ENCODE measurements around the gene STXBP5L.
"Not testable (repeated sequence)": the region's sequence is repeated elsewhere in the genome, so short reads cannot be mapped to it uniquely, and the experiment has no call there.

Gene STXBP5L

DNA sequence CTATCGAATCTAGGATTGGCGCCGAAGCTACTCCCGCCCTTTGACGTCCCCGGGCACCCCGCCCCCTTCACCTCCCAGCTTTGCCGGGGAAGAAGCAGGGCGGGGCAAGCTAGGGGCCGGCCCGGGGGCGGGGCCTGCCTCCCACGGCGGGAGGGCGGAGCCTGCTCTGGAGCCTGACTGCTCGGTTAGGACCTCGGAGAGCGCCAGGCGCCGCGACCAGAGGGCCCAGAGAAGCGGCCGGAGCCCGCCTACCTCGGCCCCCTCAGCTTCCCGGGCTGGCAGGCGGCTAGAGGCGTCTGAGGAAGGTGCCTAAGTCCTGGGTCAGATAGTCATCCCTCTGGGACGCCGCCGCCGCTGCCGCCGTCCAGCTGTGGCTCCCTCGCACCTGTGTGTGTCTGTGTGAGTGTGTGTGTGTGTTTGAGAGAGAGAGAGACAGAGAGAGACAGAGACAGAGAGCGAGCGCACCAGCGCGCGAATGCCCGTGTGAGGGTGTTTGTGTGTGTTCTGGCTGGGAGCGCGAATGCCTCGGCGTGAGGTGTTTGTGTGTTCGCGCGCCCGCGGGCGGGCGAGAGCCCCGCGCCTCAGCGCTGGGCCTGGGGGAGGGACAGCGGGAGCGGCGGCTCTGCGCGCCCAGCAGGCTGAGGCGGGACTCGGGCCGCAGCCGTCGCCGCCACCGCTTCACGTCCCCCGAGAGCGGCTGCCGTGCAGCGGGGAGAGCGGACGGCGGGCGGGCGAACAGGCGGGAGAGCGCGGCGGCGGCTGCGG is at the start of gene STXBP5L:
STXBP5L (plus strand) TSS at position 176 of the 765 bp plus-strand sequence. CDS start 1,374 bp downstream, outside the sequence.
- DNase-seq = no peak

GRCh38 chr3:120858521-120858920 is 49.5 kb upstream of the STXBP5L start:
- DNase-seq = no peak

DNA sequence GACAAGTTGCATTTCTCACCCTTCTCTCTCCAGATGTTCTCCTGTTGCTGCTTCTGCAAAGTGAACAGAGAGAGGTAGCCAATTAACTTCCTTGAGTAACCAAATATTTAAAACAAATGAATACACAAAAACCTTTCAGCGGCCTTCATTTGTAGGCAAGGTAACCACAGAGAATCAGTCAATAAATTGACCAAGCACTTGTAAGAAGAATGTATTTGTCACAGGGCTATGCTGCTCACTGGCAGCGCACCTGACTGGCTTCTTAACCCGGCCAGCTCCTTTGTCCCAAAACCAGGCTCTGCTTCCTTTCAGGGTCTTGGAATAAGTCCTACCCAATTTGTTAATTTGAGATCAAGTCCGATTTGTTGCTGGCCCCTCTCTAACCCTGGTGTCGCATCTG is 43.5 kb upstream of the STXBP5L start:
- DNase-seq = no peak

GRCh38 chr3:120875507-120875906 is 32.5 kb upstream of the STXBP5L start:
- no peak for DNase-seq

- no peak for DNase-seq
Measured at GRCh38 chr3:120875989-120876388, 32.0 kb upstream of the STXBP5L start.

- DNase-seq = no peak
Measured at GRCh38 chr3:120879411-120879810, 28.6 kb upstream of the STXBP5L start.

GRCh38 chr3:120892921-120893320 is 15.1 kb upstream of the STXBP5L start:
- no peak for DNase-seq

DNA sequence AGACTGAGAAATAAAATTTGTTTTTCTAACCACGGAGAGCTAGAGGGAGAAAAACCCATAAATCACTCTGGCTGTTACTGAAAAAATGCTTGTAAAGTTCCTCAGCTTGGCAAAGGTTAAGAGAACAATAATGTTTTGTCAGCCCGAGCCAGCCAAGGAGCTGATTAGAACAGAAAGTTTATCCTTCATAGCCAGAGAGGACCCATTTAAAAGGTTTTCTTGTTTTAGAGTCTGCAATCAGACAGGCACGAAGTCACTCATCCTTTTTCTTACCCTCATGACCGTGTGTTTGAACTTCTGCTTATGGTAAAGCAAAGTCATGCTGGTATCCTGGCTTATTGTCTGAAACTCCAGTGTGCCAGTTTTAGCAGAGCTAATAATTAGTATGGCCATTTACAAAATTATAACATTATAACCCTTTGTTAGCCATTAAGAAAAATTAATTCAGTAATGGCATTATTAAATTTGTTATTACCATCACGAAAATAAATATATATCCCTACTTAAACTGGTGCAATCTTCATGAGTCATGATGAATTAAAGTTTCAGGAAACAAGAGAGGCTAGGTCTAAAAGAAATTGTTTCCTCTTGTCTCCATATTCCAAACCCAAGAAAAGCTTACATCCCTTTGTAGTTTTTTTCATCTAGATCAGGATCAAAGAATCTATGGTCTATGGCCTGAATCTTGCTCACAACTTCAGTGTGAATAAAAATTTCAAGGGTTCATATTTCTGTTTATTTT is 13.5 kb upstream of the STXBP5L start:
- DNase-seq = no peak

DNA sequence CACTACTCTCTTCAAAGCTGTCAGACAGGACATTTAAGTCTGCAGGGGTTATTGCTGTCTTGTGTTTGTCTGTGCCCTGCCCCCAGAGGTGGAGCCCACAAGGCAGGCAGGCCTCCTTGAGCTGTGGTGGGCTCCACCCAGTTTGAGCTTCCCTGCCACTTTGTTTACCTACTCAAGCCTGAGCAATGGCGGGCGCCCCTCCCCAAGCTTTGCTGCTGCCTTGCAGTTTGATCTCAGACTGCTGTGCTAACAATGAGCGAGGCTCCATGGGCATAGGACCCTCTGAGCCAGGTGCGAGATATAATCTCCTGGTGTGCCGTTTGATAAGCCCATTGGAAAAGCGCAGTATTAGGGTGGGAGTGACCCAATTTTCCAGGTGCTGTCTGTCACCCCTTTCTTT is 6.3 kb upstream of the STXBP5L start:
- DNase-seq = not testable (repeated sequence)

DNA sequence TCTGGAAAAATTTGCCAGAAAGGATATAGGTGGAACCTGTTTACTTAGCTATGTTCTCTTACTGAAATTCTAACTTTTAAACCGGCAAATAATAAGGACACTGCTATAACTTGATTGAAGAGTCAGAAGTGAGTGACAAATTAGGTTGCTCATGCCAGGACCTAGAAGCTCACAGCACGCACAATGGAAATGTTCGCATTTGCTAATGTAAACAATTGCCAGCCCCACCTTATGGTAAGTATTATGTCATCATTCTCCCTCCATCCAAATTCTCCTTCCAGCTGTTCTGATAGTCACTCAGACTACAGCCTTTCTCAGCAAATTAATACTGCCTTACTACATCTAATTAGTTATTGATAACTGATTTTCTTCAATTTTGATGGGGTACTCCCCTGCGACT is 4.8 kb upstream of the STXBP5L start:
- DNase-seq = no peak

DNA sequence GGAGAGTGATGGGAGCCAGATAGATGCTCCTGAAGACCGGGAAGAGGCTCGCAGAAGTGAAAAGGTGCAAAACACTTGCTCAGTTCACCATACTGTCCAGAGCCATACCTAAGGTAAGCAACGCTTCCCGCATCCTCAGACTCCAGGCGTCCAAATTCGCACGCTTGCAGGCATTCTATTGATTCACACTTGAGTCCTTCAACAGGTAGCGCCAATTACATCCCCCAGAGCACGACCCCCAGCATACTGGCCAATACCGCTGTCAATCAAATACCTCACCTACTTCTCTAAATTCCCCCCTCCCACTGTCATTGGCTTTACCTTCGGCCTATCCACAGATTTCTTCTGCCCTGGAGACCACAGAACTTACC is 361 bp upstream of the STXBP5L start:
- no peak for DNase-seq

DNA sequence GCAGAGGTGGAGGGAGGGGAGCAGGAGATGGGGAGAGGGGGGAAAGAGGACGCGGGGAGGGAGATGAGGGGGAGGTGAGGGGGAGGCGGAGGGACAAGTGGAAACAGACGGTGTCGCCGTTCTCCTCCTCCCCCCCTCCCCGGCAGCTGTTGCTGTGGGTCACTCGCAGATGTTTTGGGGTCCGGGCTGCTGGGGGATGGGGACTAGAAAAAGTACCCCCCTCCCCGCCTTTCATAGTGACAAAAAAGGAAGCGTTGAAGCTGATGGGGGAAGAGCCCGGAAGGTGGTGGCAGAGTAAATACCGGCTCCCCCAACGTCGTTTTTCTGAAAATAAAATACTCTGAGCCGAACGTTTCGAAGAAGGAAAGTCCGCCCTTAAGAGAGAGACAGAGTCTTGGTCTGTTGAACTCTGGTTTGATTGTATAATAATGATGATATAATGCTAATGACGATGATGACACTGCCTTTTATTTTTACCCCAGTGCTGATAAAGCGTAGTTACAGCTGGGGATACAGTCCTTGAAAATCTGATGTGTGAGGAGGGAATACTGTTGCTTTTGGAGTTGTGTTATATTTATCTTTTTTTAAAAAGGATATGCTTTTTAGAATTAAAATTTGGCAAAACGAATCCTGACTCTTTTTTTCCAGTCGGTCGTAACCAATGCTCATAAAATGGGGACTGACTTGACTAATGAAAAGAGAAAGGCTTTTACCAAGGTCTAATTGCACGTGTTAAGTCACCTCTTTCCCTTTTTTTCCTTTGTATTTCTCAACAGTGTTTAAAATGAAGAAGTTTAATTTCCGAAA is 993 bp downstream of the STXBP5L start:
- no peak for DNase-seq

DNA sequence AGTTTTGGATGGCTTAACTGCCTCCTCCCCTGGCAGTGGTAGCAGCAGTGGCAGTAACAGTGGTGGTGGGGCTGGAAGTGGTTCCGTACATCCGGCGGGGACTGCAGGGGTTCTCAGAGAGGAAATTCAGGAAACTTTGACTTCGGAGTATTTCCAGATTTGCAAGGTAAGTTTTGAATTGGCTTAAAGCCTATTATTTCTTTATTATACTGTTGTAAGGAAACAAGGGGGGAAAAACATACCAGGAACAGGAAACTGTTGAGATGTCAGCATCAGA is 1.5 kb downstream of the STXBP5L start:
- no peak for DNase-seq

GRCh38 chr3:120926146-120926545 is 18.1 kb downstream of the STXBP5L start:
- DNase-seq = no peak

GRCh38 chr3:120928991-120929390 is 21.0 kb downstream of the STXBP5L start:
- no peak for DNase-seq

DNA sequence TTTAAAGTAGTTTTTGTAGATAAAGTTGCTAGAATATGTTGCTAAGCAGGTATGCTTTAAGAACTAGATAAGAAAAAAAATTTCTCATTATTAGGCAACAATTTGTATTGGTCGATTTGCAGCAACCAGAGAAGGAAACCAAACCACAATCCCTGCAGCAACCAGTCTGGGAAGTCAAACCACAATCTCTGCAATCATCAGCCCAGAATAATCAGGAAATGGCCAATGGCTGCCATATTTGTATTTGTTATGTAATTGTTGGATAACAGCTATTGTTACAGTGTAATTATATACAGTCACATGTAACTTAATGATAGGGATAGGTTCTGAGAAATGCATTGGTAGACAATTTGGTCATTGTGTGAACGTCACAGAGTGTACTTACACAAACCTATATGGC is 23.6 kb downstream of the STXBP5L start:
- DNase-seq = no peak

GRCh38 chr3:120956143-120956542 is 48.1 kb downstream of the STXBP5L start:
- no peak for DNase-seq

- DNase-seq = no peak
Measured at GRCh38 chr3:120982608-120983320, 74.8 kb downstream of the STXBP5L start.

DNA sequence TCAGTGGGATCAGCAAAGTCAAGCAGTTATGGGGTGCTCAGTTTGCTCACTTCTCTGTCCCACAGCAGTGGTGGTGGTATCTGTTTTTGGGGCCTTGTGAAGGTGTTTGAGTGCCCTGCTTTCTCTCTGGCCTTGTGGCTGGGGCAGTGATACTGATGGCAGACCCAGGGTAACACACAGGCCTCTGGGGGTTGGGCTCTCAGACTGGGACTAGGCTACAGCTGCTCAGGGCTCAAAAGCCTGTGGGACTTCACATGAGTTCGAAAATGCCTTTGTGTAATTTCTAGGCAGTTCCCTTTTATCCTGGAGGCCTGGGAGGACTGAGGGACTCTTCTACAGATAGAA is 75.3 kb downstream of the STXBP5L start:
- no peak for DNase-seq

GRCh38 chr3:120983841-120984240 is 75.8 kb downstream of the STXBP5L start:
- DNase-seq = no peak

GRCh38 chr3:120985242-120985641 is 77.2 kb downstream of the STXBP5L start:
- no peak for DNase-seq

GRCh38 chr3:120988994-120989393 is 81.0 kb downstream of the STXBP5L start:
- DNase-seq = no peak

GRCh38 chr3:121018917-121019321 is 110.9 kb downstream of the STXBP5L start:
- DNase-seq = no peak
